GM20431 (cell line): Measurements from ENCODE around the gene HDAC8.
"Not testable (repeated sequence)": the region's sequence is repeated elsewhere in the genome, so short reads cannot be mapped to it uniquely, and the experiment has no call there.

Source experiments
- in situ Hi-C: fragments of 300-500 bp; cut with MseI, MboI; formaldehyde crosslinking; loops from one replicate; pipeline ENCODE4 v1.15.0; 2020; ENCODE audit warnings: low sequenced_read_pairs; ENCODE audit not compliant: unreplicated experiment

Gene HDAC8

DNA sequence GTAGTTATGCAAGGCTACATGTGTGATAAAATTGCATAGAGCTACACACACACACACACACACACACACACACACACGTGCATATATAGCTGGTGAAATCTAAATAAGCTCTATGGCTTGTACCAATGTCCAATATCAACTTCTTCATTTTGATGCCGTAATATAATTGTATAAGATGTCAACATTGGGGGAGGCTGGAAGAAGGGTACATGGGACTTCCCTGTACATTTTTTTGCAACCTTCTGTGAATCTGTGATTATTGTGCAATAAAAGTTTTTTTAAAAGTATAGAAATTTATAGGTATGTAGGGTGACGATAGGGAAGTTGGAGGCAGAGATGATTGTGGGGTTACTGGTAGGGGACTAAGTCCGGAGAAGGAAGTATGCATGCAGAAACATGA lies 105.5 kb downstream of the HDAC8 start:
- in situ Hi-C loops: no loop called here

DNA sequence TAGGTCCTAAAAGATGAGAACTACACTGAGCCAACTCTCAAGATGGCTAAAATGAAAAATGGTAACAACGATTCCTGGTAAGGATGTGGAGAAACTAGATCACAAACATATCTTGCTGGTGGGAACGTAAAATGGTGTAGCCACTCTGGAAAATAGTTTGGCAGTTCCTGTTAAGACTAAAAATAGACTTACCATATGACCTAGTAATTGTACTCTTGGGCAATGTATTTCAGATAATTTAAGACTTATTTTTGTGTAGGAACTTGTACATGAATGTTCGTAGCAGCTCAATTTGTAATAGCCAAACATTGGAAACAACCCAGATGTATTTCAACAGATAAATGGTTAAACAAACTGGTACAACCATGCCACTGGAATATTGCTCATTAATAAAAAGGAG lies 106.2 kb downstream of the HDAC8 start:
- in situ Hi-C loops: no loop called here

- in situ Hi-C loops: no loop called here
These were observed 106.8 kb downstream of the HDAC8 start for GRCh38 chrX:72465889-72466288.

DNA sequence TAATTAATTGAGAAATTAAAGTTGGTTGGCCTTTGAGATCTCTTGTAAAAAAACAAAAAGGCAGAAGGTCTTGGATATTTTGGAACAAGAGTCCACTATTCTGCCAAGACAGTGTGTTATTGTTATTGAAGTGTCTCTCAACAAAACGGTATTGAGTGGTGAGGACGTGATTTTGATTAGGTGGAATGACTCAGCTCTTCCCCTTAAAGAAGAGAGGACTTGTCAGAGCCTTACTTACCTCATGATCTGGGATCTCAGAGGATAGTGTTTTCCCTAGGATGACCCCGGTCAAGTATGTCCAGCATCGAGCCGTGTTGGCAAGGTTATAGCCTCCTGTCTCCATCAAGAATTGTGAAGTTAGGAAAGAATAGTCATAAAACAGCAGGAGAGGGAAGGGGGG lies 110.9 kb downstream of the HDAC8 start:
- in situ Hi-C loops: no loop called here

DNA sequence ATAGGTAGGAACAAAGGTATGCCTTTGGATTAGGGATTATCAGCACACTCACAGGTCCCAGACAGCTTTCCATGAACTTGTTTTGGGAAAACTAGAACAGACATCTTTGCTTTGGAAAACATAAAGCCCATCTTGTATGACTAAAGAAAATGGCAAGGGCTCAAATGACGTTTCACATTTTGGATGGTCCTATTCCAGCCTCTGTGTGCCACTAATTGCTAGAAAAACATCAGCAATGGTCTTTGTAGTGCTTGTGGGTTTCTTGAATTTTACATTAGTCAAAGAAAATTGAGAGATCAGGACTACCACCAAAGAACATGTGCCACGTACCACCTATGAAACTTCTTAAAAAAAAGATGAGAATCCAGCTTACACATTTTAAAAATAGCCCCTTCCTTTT lies 111.4 kb downstream of the HDAC8 start:
- in situ Hi-C loops: no loop called here

DNA sequence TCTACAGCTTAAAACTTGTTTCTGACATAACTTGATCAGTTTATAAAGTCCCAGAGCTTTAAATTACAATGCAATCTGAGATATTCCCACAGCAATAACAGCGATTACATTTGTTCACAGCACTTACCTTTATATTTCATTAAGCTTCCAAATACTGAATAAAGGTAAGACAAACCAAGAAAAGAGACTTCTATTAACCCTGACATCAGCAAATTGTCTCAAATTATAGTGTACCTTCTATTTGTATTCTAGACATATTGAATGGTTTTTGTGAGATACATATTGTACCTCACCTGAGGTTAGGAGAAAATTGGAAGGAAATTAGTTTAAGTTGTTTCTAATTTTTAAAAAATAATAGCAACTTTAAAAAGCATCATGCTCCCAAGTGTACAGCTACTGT lies 111.9 kb downstream of the HDAC8 start:
- in situ Hi-C loops: no loop called here

- in situ Hi-C loops: not testable (repeated sequence)
These were observed 123.6 kb downstream of the HDAC8 start for GRCh38 chrX:72449034-72449433.

DNA sequence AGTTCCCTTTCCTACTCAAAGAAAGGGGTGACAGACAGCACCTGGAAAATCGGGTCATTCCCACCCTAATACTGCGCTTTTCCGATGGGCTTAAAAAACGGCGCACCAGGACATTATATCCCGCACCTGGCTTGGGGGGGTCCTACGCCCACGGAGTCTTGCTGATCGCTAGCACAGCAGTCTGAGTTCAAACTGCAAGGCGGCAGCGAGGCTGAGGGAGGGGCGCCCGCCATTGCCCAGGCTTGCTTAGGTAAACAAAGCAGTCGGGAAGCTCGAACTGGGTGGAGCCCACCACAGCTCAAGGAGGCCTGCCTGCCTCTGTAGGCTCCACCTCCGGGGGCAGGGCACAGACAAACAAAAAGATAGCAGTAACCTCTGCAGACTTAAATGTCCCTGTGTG lies 131.9 kb downstream of the HDAC8 start:
- in situ Hi-C loops: not testable (repeated sequence)

- in situ Hi-C loops: no loop called here
These were observed 136.6 kb downstream of the HDAC8 start for GRCh38 chrX:72436010-72436409.

- in situ Hi-C loops: no loop called here
These were observed 142.2 kb downstream of the HDAC8 start for GRCh38 chrX:72430405-72430968.

DNA sequence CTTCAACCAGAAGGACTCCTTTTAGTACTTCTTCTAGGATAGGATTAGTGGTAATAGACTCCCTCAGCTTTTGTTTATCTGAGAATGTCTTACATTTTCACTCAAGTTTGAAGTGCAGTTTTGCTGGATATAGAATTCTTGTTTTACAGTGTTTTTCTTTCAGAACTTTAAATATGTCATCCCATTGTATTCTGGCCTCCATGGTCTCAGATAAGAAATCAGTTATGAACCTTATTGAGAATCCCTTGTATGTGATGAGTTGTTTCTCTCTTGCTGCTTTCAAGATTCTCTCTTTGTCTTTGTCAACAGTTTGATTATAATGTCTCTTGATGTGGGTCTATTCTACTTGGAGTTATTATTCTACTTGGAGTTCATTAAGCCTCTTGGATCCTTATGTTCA lies 150.8 kb downstream of the HDAC8 start:
- in situ Hi-C loops: no loop called here

DNA sequence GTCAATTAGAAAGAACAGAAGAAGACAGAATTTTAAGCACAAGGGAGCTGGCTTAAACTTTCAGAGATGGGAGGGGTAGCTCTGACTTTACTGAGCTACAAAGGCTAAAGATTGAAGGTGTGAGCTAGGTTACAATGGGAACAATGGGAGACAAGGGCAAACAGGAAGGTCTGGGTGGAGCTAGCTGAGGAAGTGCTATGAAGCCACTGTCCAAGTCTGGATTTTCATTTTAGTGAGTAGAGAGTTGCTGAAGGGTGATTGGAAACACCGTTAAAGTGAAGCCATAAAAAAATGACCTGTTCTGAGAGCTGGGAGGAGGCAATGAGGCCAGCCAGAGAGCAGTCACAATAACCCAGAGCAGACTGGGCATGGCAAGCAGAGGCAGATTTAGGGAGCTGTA lies 162.7 kb downstream of the HDAC8 start:
- in situ Hi-C loops: no loop called here

DNA sequence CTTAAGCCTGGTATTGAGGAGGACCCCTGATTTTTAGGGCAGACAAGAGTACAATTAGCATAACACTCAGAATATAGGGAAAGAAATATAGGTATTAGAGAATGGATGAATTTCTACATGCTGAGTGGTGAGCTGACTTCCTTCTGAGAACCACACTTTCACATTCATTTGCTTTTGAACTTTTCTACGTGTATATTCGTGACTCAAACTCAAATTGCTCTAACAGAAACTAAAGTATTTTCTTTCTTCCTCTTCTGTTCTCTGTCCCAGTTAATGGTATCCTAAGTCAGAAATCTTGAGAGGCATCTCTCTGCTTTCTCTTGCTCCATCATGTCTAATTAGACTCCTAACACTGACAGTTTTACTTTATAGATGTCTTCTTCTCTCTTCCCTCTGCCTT lies 163.8 kb downstream of the HDAC8 start:
- in situ Hi-C loops: no loop called here

DNA sequence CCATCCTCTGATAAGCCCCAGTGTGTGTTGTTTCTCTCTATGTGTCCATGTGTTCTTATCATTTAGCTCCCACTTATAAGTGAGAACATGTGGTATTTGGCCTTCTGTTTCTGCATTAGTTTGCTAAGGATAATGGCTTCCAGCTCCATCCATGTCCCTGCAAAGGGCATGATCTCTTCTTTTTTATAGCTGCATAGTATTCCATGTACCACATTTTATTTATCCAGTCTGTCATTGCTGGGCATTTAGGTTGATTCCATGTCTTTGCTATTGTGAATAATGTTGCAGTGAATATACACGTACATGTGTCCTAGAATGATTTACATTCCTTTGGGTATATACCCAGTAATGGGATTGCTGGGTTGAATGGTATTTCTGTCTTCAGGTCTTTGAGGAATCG lies 167.5 kb downstream of the HDAC8 start:
- in situ Hi-C loops: not testable (repeated sequence)

- in situ Hi-C loops: no loop called here
These were observed 170.0 kb downstream of the HDAC8 start for GRCh38 chrX:72402614-72403013.

- in situ Hi-C loops: no loop called here
These were observed 172.8 kb downstream of the HDAC8 start for GRCh38 chrX:72399816-72400215.

GRCh38 chrX:72396117-72396516 lies 176.5 kb downstream of the HDAC8 start:
- in situ Hi-C loops: no loop called here

DNA sequence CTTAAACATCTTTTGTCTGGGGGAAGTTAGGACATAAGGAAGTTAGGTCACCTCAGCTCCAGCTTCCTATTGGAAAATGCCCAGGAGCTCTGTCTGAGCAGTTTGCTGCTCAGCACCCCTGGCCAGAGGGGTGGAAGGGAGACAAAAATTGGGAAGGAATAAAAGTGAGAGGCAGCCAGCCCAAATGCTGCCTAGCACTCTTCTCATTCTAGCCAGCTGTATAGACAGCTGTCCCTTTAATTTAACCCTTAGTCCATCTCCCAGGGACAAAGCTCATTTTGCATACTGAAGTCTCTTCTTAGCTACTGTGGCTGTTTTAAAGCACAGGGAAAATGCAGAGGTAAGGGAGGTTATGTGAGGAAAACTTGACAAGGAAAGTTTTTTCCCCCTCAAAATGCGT lies 177.4 kb downstream of the HDAC8 start:
- in situ Hi-C loops: no loop called here

GRCh38 chrX:72394518-72395170 lies 178.0 kb downstream of the HDAC8 start:
- in situ Hi-C loops: no loop called here

DNA sequence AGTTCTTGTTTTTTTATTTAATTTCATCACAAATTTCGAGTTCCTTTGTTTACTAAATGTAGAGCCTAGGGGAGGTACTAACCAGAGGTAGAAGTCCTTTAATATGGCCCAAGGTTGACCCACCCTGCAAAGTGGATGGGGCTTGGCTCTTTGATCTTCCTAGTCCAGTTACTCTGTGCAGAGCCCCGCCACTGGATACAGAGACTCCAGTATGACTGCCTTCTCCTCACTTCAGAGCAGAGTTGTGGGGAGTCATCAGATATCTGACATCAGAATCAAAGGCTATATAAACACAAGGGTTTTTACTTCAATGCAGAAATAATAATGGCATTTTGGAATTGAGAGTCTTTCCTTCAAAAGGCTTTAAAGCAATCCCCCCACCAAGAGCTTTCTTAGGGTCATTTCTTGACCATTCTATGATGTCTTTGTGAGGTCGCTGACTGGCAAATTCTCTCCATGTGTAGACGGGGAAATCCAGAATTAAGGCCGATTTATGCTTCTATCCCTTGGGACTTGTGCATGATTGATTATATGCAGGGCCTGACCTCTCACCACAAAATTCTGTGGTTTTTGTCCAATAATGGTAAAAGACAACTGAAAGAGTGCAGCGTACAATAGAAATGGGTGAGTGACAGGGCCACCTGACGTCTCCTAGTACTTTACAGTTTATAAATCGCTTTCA lies 178.7 kb downstream of the HDAC8 start:
- in situ Hi-C loops: no loop called here
